ENCODE measurements around the gene CRISP1. TPM values are rescaled to one million over a fixed set of nuclear protein-coding genes. Genes with fewer than 3 reads are reported as not detected.
"Not testable (repeated sequence)": the region's sequence is repeated elsewhere in the genome, so short reads cannot be mapped to it uniquely, and the experiment has no call there.

Gene CRISP1
- total RNA-seq, 1 donor from 2014 or later = not detected

DNA sequence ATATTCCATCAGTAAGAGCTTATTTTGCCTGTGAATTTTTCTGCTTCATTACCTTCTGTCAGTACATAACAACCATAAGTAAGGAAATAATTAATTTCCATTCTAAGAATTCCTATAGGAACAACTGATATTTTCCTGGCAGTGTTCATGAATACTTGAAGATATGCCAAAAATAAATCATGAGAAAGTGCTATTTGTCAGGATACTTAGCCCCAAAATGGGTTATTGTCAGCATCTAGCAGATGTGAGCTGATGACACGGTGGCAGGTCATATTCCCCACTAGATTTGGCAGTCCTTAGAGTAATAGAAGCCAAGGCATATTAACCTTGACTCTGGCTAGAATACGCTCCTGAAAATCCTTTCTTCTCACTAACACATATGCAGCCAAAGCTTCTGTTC lies 43.2 kb upstream of the CRISP1 start:
- Mint-ChIP-seq H3K4me3 (ENCODE audit: unreplicated experiment) (no peak overlapping the region), H3K36me3 (ENCODE audit: low read depth, unreplicated experiment) (no peaks in the 10 kb centered on the region), H3K27ac (ENCODE audit: unreplicated experiment) (no peak overlapping the region), H3K9me3 (ENCODE audit: unreplicated experiment) (no peaks in the 10 kb centered on the region), H3K27me3 (ENCODE audit: unreplicated experiment) (no peaks in the 10 kb centered on the region), H3K4me1 (ENCODE audit: unreplicated experiment) (no peaks in the 10 kb centered on the region)
- TF ChIP-seq CTCF (IDR thresholded peaks at IDR 0.05; ENCODE audit: unreplicated experiment) = no peak
- no peak for DNase-seq (ENCODE audit: low spot score)

GRCh38 chr6:49906526-49906925 lies 40.2 kb upstream of the CRISP1 start:
- Mint-ChIP-seq H3K27ac (ENCODE audit: unreplicated experiment) (no peak overlapping the region), H3K9me3 (ENCODE audit: unreplicated experiment) (no peaks in the 10 kb centered on the region), H3K27me3 (ENCODE audit: unreplicated experiment) (no peaks in the 10 kb centered on the region), H3K4me3 (ENCODE audit: unreplicated experiment) (no peak overlapping the region), H3K36me3 (ENCODE audit: low read depth, unreplicated experiment) (no peaks in the 10 kb centered on the region), H3K4me1 (ENCODE audit: unreplicated experiment) (no peaks in the 10 kb centered on the region)
- no peak for TF ChIP-seq CTCF (IDR thresholded peaks at IDR 0.05; ENCODE audit: unreplicated experiment)
- DNase-seq (ENCODE audit: low spot score) = no peak

DNA sequence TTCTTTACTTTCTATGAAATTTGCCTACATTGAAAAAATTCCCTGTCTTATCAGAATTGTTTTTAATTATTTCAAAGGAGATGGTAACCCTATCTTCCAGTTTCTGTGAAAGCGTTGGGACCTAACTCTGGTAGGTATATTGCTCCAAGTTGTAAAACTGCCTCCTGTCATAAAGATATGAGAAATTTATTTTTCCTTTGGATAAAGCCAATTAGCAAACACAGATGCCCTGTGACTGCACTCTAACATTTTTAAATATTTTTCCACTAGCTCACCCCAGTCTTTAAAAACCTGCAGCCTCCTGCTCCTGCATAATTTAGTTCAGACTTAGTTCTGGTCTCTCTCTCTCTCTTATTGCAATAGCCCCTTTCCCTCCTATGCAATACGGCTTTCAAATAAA lies 39.0 kb upstream of the CRISP1 start:
- H3K27ac Mint-ChIP-seq (ENCODE audit: unreplicated experiment) = no peak overlapping the region
- no peak overlapping the region for H3K4me3 Mint-ChIP-seq (ENCODE audit: unreplicated experiment)

DNA sequence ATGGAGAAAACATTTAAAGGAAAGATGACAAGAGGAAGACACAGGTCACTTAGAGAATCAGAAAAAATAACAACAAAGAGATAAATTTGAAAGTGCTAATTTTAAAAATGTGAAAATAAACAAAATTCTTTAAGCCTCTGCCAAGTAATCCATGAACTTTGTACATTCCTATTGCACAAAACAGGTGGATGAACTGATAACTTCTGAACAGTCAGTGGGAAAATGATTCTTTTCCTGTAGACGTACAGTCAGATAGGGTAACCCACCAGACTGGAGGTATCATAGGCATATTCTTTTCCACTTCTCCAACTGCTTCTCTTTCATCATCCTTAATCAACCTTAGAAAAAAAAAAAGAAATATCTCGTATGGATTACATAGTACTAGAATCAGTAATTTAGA lies 36.5 kb upstream of the CRISP1 start:
- Mint-ChIP-seq H3K9me3 (ENCODE audit: unreplicated experiment) (no peaks in the 10 kb centered on the region), H3K27ac (ENCODE audit: unreplicated experiment) (no peak overlapping the region), H3K4me1 (ENCODE audit: unreplicated experiment) (no peaks in the 10 kb centered on the region), H3K27me3 (ENCODE audit: unreplicated experiment) (no peaks in the 10 kb centered on the region), H3K4me3 (ENCODE audit: unreplicated experiment) (no peak overlapping the region), H3K36me3 (ENCODE audit: low read depth, unreplicated experiment) (no peaks in the 10 kb centered on the region)
- DNase-seq (ENCODE audit: low spot score) = no peak
- TF ChIP-seq CTCF (IDR thresholded peaks at IDR 0.05; ENCODE audit: unreplicated experiment) = no peak

More for the DNA sequence above, 39.0 kb upstream of the CRISP1 start:
- no peaks in the 10 kb centered on the region for H3K36me3 Mint-ChIP-seq (ENCODE audit: low read depth, unreplicated experiment)
- H3K9me3 Mint-ChIP-seq (ENCODE audit: unreplicated experiment) = no peaks in the 10 kb centered on the region
- no peaks in the 10 kb centered on the region for H3K27me3 Mint-ChIP-seq (ENCODE audit: unreplicated experiment)
- TF ChIP-seq CTCF (IDR thresholded peaks at IDR 0.05; ENCODE audit: unreplicated experiment) = no peak
- no peaks in the 10 kb centered on the region for H3K4me1 Mint-ChIP-seq (ENCODE audit: unreplicated experiment)
- no peak for DNase-seq (ENCODE audit: low spot score)

DNA sequence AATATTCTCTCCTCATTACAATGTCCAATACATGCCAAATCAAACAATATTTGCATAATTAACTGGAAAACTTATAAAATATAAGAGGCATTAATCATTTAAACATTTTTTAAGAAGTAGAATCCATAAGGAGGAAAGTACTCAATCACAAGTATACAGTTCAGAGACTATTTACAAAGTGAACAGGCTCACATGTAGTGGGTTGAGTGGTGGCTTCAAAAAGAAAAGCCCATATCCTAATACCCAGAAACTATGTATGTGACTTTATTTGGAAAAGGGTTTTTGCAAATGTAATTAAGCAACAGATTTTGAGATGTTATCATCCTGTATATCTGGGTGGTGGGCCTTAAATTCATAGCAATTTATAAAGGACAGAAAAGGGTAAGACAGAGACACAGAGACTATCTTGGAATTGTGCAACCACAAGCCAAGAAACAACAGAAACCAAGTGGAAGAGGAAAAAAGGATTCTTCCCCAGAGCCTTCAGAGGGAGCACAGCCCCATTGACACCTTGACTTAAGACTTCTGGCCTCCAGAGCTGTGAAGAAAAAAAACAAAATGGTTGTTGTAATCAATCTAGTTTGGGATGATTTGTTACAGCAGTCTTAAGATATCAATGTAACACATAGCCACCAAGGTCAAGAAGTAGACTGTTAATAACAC lies 32.7 kb upstream of the CRISP1 start:
- DNase-seq (ENCODE audit: low spot score) = no peak
- no peak for TF ChIP-seq CTCF (IDR thresholded peaks at IDR 0.05; ENCODE audit: unreplicated experiment)
- H3K27me3 Mint-ChIP-seq (ENCODE audit: unreplicated experiment) = peaks cover under 1% of the 10 kb centered on the region
- H3K4me3 Mint-ChIP-seq (ENCODE audit: unreplicated experiment) = no peak overlapping the region
- no peaks in the 10 kb centered on the region for H3K36me3 Mint-ChIP-seq (ENCODE audit: low read depth, unreplicated experiment)
- no peaks in the 10 kb centered on the region for H3K9me3 Mint-ChIP-seq (ENCODE audit: unreplicated experiment)
- H3K4me1 Mint-ChIP-seq (ENCODE audit: unreplicated experiment) = no peaks in the 10 kb centered on the region
- no peak overlapping the region for H3K27ac Mint-ChIP-seq (ENCODE audit: unreplicated experiment)

DNA sequence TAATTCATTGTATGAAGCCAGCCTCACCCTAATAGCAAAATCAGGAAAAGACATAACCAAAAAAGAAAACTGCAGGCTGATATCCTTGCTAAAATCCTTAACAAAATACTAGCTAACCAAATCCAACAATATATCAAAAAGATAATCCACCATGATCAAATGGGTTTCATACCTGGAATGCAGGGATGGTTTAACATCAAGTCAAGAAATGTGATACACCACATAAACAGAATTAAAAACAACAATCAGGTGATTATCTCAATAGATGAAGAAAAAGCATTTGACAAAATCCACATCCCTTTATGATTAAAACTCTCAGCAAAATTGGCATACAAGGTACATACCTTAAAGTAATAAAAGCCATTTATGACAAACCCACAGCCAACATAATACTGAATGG lies 29.2 kb upstream of the CRISP1 start:
- H3K27me3 Mint-ChIP-seq (ENCODE audit: unreplicated experiment); H3K4me3 Mint-ChIP-seq (ENCODE audit: unreplicated experiment); H3K9me3 Mint-ChIP-seq (ENCODE audit: unreplicated experiment); H3K4me1 Mint-ChIP-seq (ENCODE audit: unreplicated experiment); H3K36me3 Mint-ChIP-seq (ENCODE audit: low read depth, unreplicated experiment); H3K27ac Mint-ChIP-seq (ENCODE audit: unreplicated experiment); DNase-seq (ENCODE audit: low spot score): not testable (repeated sequence)

Measured in endothelial cell (in vitro differentiated cells).